HEK293 (cell line): ENCODE measurements around the gene MTA3.

Experiments
- CTCF ChIA-PET: fragments of 350-600 bp; formaldehyde crosslinking; extraction: SDS; loops from one replicate; lab custom pipeline; 2021; ENCODE audit warnings: antibody characterized with exemption; lab: Yijun Ruan, JAX
- POLR2A ChIA-PET: fragments of 300-600 bp; formaldehyde crosslinking; extraction: SDS; loops from one replicate; lab custom pipeline; 2020; ENCODE audit warnings: antibody characterized with exemption, inconsistent platforms; lab: Yijun Ruan, JAX
- H3K27ac ChIP-seq: fragments of 200-500 bp; sonication (Bioruptor generic); 2 replicates; pipeline ENCODE4 v1.5.1; 2014; ENCODE audit warnings: low read depth, low read length, control low read depth, inconsistent platforms; ENCODE audit errors: extremely low read depth
- H3K36me3 ChIP-seq, 2 experiments: fragments of 200-500 bp in 1 of 2; sonication (Bioruptor generic) in 1 of 2; 1 replicate in 1 of 2; 2 replicates in 1 of 2; pipeline ENCODE4 v1.5.1; 2014 to 2017; ENCODE audit warnings: inconsistent platforms in 2 of 2, low read length in 2 of 2; ENCODE audit not compliant: control insufficient read depth in 2 of 2, insufficient read depth in 1 of 2
- H3K4me1 ChIP-seq: fragments of 200-500 bp; sonication (Bioruptor generic); 2 replicates; pipeline ENCODE4 v1.5.1; 2014; ENCODE audit warnings: mild to moderate bottlenecking, low read length, inconsistent platforms; ENCODE audit not compliant: control insufficient read depth, insufficient read depth
- H3K4me3 ChIP-seq: 2 replicates; pipeline ENCODE4 v1.5.1; 2011; ENCODE audit warnings: low read depth, mild to moderate bottlenecking, control low read depth, low read length, moderate library complexity
- H3K9me3 ChIP-seq: fragments of 200-500 bp; sonication (Bioruptor generic); 2 replicates; pipeline ENCODE4 v1.5.1; 2014; ENCODE audit warnings: low read depth, low read length, inconsistent platforms; ENCODE audit not compliant: control insufficient read depth, insufficient read depth
- BCL11B ChIP-seq: fragments of 450-650 bp; formaldehyde crosslinking; IDR thresholded peaks from 2 replicates; pipeline ENCODE4 v1.5.1; 2016; ENCODE audit warnings: low read depth, missing biosample characterization, missing genetic modification characterization
- INSM2 ChIP-seq: fragments of 450-650 bp; formaldehyde crosslinking; IDR thresholded peaks from 2 replicates; pipeline ENCODE4 v1.5.1; 2016; ENCODE audit warnings: missing biosample characterization, missing genetic modification characterization
- PRDM6 ChIP-seq: fragments of 450-650 bp; formaldehyde crosslinking; IDR thresholded peaks from 2 replicates; pipeline ENCODE4 v1.5.1; 2017; ENCODE audit warnings: missing biosample characterization, missing genetic modification characterization
- ZBTB21 ChIP-seq: fragments of 450-650 bp; formaldehyde crosslinking; IDR thresholded peaks from 2 replicates; pipeline ENCODE4 v1.5.1; 2017; ENCODE audit warnings: missing biosample characterization, missing genetic modification characterization
- ZNF132 ChIP-seq: fragments of 450-650 bp; formaldehyde crosslinking; IDR thresholded peaks from 2 replicates; pipeline ENCODE4 v1.5.1; 2017; ENCODE audit warnings: missing biosample characterization, missing genetic modification characterization, borderline replicate concordance
- ZNF133 ChIP-seq: fragments of 450-650 bp; formaldehyde crosslinking; IDR thresholded peaks from 2 replicates; pipeline ENCODE4 v1.5.1; 2016; ENCODE audit warnings: missing biosample characterization, missing genetic modification characterization
- ZNF138 ChIP-seq: fragments of 450-650 bp; formaldehyde crosslinking; IDR thresholded peaks from 2 replicates; pipeline ENCODE4 v1.5.1; 2016; ENCODE audit warnings: missing biosample characterization, missing genetic modification characterization, borderline replicate concordance
- ZNF221 ChIP-seq: fragments of 450-650 bp; formaldehyde crosslinking; IDR thresholded peaks from 2 replicates; pipeline ENCODE4 v1.5.1; 2017; ENCODE audit warnings: missing biosample characterization, missing genetic modification characterization, borderline replicate concordance
- ZNF274 ChIP-seq, 2 experiments: fragments of 200-500 bp in 1 of 2; fragments of 450-650 bp in 1 of 2; sonication (Bioruptor generic) in 1 of 2; formaldehyde crosslinking in 1 of 2; IDR thresholded peaks; 2 replicates each; pipeline versions ENCODE4 v1.5.1 to v1.6.1; 2014 to 2016; ENCODE audit warnings: borderline replicate concordance in 1 of 2, inconsistent platforms in 1 of 2, low read length in 1 of 2, missing biosample characterization in 1 of 2, missing genetic modification characterization in 1 of 2
- ZNF48 ChIP-seq: fragments of 450-650 bp; formaldehyde crosslinking; IDR thresholded peaks from 2 replicates; pipeline ENCODE4 v1.5.1; 2016; ENCODE audit warnings: missing biosample characterization, missing genetic modification characterization
- ZNF510 ChIP-seq: fragments of 450-650 bp; formaldehyde crosslinking; IDR thresholded peaks from 2 replicates; pipeline ENCODE4 v1.5.1; 2018; ENCODE audit warnings: mild to moderate bottlenecking, missing genetic modification characterization, missing biosample characterization; ENCODE audit not compliant: insufficient replicate concordance
- ZNF610 ChIP-seq: fragments of 450-650 bp; formaldehyde crosslinking; IDR thresholded peaks from 2 replicates; pipeline ENCODE4 v1.5.1; 2016; ENCODE audit warnings: missing biosample characterization, missing genetic modification characterization, borderline replicate concordance
- ZNF626 ChIP-seq: fragments of 450-650 bp; sonication (Bioruptor Pico); formaldehyde crosslinking; IDR thresholded peaks from 2 replicates; pipeline ENCODE4 v1.5.1; 2018; ENCODE audit warnings: missing biosample characterization, missing genetic modification characterization, inconsistent platforms
- ZNF660 ChIP-seq: fragments of 450-650 bp; IDR thresholded peaks from 2 replicates; pipeline ENCODE4 v1.5.1; 2018; ENCODE audit warnings: missing biosample characterization, mild to moderate bottlenecking, missing genetic modification characterization
- ZNF704 ChIP-seq: fragments of 450-650 bp; formaldehyde crosslinking; IDR thresholded peaks from 2 replicates; pipeline ENCODE4 v1.5.1; 2016; ENCODE audit warnings: missing biosample characterization, missing genetic modification characterization
- ZNF747 ChIP-seq: fragments of 450-650 bp; formaldehyde crosslinking; IDR thresholded peaks from 2 replicates; pipeline ENCODE4 v1.5.1; 2016; ENCODE audit warnings: missing biosample characterization, missing genetic modification characterization

MTA3 gene

GRCh38 chr2:42607101-42607637, 38.7 kb downstream of the MTA3 start:
- TF ChIP-seq ZNF610 (tag by site-specific recombination) (no peak), INSM2 (tag by site-specific recombination) (no peak), BCL11B (no peak), ZNF626 (tag by site-specific recombination) (no peak)
- Histone ChIP-seq H3K36me3 (peaks cover 23 to 28% of the 10 kb centered on the region in 2 experiments), H3K9me3 (no peaks in the 10 kb centered on the region), H3K27ac (no peak overlapping the region), H3K4me1 (peaks cover 7% of the 10 kb centered on the region; the same call in 1 of the 2 replicates), H3K4me3 (no peak overlapping the region)
- ChIA-PET POLR2A (no interaction called here), CTCF (no interaction called here)

GRCh38 chr2:42613281-42614064, 45.0 kb downstream of the MTA3 start:
- POLR2A ChIA-PET, result no interaction called here
- CTCF ChIA-PET, result interaction anchor here (0.6 kb wide), 2 partner anchors 131 to 350 kb away, joined by 3 to 4 read pairs; no protein-coding TSS in a partner anchor
- TF ChIP-seq ZNF704, result no peak
- TF ChIP-seq ZBTB21 (tag by site-specific recombination), result no peak
- TF ChIP-seq ZNF274 (IDR thresholded peaks at IDR 0.05; ENCODE audit: low read length), result no peak
- TF ChIP-seq ZNF274 (tag by site-specific recombination; IDR thresholded peaks at IDR 0.05; ENCODE audit: borderline replicate concordance), result no peak
- no peak for TF ChIP-seq ZNF747
- no peak for TF ChIP-seq PRDM6 (tag by site-specific recombination)
- TF ChIP-seq ZNF132, result no peak
- no peak for TF ChIP-seq ZNF138 (tag by site-specific recombination)
- TF ChIP-seq ZNF660 (tag by site-specific recombination), result no peak
- no peak for TF ChIP-seq ZNF510 (tag by site-specific recombination)
- no peak for TF ChIP-seq ZNF48
- TF ChIP-seq ZNF133 (tag by site-specific recombination), result no peak
- TF ChIP-seq ZNF221 (tag by site-specific recombination), result no peak
- Histone ChIP-seq H3K36me3 (peaks cover 23 to 46% of the 10 kb centered on the region in 2 experiments), H3K4me1 (peaks cover 2% of the 10 kb centered on the region; the same call in 1 of the 2 replicates), H3K9me3 (no peaks in the 10 kb centered on the region), H3K27ac (no peak overlapping the region), H3K4me3 (no peak overlapping the region)
